ENCODE measurements around the gene NHP2. TPM values are rescaled to one million over a fixed set of nuclear protein-coding genes. Genes with fewer than 3 reads are reported as not detected.
A peak's percentile ranks its signal among the peaks of the same experiment; 100 is the strongest.

NHP2 gene
- polyA plus RNA-seq, 3 donors = 68.9 to 139 (median 108) TPM

- Histone ChIP-seq H3K4me1 (ENCODE audit: control insufficient read depth in 1 of 2, insufficient read depth in 2 of 2, low read length in 2 of 2) (no peaks in the 10 kb centered on the region), H3K9ac (ENCODE audit: insufficient read depth, low read length, poor library complexity, severe bottlenecking) (no peak overlapping the region), H3K79me2 (ENCODE audit: insufficient read depth, low read length) (no peaks in the 10 kb centered on the region), H3K27me3 (ENCODE audit: control insufficient read depth in 2 of 2, insufficient read depth in 2 of 2, low read length in 2 of 2) (peaks cover 0 to 21% of the 10 kb centered on the region in 2 donors), H3K4me2 (replicated peaks; ENCODE audit: extremely low read depth, low read length, poor library complexity, severe bottlenecking) (no peak overlapping the region), H4K20me1 (ENCODE audit: insufficient read depth, low read length) (no peaks in the 10 kb centered on the region), H3K36me3 (replicated peaks in 1 of 2; ENCODE audit: control insufficient read depth in 1 of 2, insufficient read depth in 2 of 2, low read length in 2 of 2) (no peaks in the 10 kb centered on the region), H3K27ac (ENCODE audit: low read depth in 1 of 2, low read length in 2 of 2) (no peak overlapping the region), H2AFZ (ENCODE audit: insufficient read depth, low read depth, low read length, poor library complexity, severe bottlenecking) (no peak overlapping the region), H3K4me3 (replicated peaks in 1 of 3; ENCODE audit: low read depth in 2 of 3, low read length in 3 of 3) (no peak overlapping the region), H3K9me3 (replicated peaks in 1 of 2; ENCODE audit: control insufficient read depth in 1 of 2, insufficient read depth in 1 of 2, low read length in 2 of 2) (no peaks in the 10 kb centered on the region)
- WGBS (ENCODE audit: insufficient coverage) = 100% methylated on average over 3 of the region's 5 CpGs
- H3K27ac Mint-ChIP-seq = no peak overlapping the region
- no peak overlapping the region for H3K4me3 Mint-ChIP-seq
- H3K36me3 Mint-ChIP-seq = no peaks in the 10 kb centered on the region
- peaks cover 8% of the 10 kb centered on the region for H3K4me1 Mint-ChIP-seq
- H3K9me3 Mint-ChIP-seq = peaks cover 0 to 2% (median 0%) of the 10 kb centered on the region in 7 donors
- no peak for TF ChIP-seq CTCF (IDR thresholded peaks at IDR 0.05)
- no peak for DNase-seq
- intact Hi-C loops (cut with micrococcal nuclease) = no loop called here
- H3K27me3 Mint-ChIP-seq (ENCODE audit: low read depth in 3 of 3) = peaks cover 18 to 38% (median 20%) of the 10 kb centered on the region in 3 donors
These were observed 31.3 kb downstream of the NHP2 start for GRCh38 chr5:178122346-178122745.

- intact Hi-C loops (cut with micrococcal nuclease) = no loop called here
- Histone ChIP-seq H3K27ac (ENCODE audit: low read depth in 1 of 2, low read length in 2 of 2) (no peak overlapping the region), H3K9me3 (replicated peaks in 1 of 2; ENCODE audit: control insufficient read depth in 1 of 2, insufficient read depth in 1 of 2, low read length in 2 of 2) (no peaks in the 10 kb centered on the region), H3K36me3 (replicated peaks in 1 of 2; ENCODE audit: control insufficient read depth in 1 of 2, insufficient read depth in 2 of 2, low read length in 2 of 2) (no peaks in the 10 kb centered on the region), H3K4me3 (replicated peaks in 1 of 3; ENCODE audit: low read depth in 2 of 3, low read length in 3 of 3) (no peak overlapping the region), H3K9ac (ENCODE audit: insufficient read depth, low read length, poor library complexity, severe bottlenecking) (no peak overlapping the region), H4K20me1 (ENCODE audit: insufficient read depth, low read length) (no peaks in the 10 kb centered on the region), H3K4me1 (ENCODE audit: control insufficient read depth in 1 of 2, insufficient read depth in 2 of 2, low read length in 2 of 2) (no peaks in the 10 kb centered on the region), H2AFZ (ENCODE audit: insufficient read depth, low read depth, low read length, poor library complexity, severe bottlenecking) (peak overlapping the region; percentile 59), H3K4me2 (replicated peaks; ENCODE audit: extremely low read depth, low read length, poor library complexity, severe bottlenecking) (no peak overlapping the region), H3K79me2 (ENCODE audit: insufficient read depth, low read length) (no peaks in the 10 kb centered on the region), H3K27me3 (ENCODE audit: control insufficient read depth in 2 of 2, insufficient read depth in 2 of 2, low read length in 2 of 2) (peaks cover 4 to 28% of the 10 kb centered on the region in 2 donors)
- WGBS (ENCODE audit: insufficient coverage) = 86% methylated on average over 38 of the region's 38 CpGs
- peak overlapping the region in 1 of 2 donors; percentile 51 for H3K4me3 Mint-ChIP-seq
- peaks cover 0 to 5% (median 0%) of the 10 kb centered on the region in 7 donors for H3K9me3 Mint-ChIP-seq
- no peak overlapping the region for H3K27ac Mint-ChIP-seq
- peaks cover 9% of the 10 kb centered on the region for H3K4me1 Mint-ChIP-seq
- H3K27me3 Mint-ChIP-seq (ENCODE audit: low read depth in 3 of 3) = peaks cover 25 to 46% (median 27%) of the 10 kb centered on the region in 3 donors
- TF ChIP-seq CTCF (IDR thresholded peaks at IDR 0.05) = no peak
- no peak for DNase-seq
- no peaks in the 10 kb centered on the region for H3K36me3 Mint-ChIP-seq
These were observed 32.1 kb downstream of the NHP2 start for GRCh38 chr5:178121391-178122276.

Measured in CD14-positive monocyte (primary cell).